Renal cortex interstitium (tissue), 11 donors: ENCODE results near the gene ELMOD3. TPM values are rescaled to one million over a fixed set of nuclear protein-coding genes. Genes with fewer than 3 reads are reported as not detected.
"Not testable (repeated sequence)": the region's sequence is repeated elsewhere in the genome, so short reads cannot be mapped to it uniquely, and the experiment has no call there.

Experiments
- DNase-seq, 11 donors: peaks; one replicate each; pipeline ENCODE4 v3.0.0-alpha.2; 2013; ENCODE audit warnings: low read depth in 9 of 11, low spot score in 4 of 11; ENCODE audit errors: extremely low read depth in 1 of 11
- polyA plus RNA-seq, 3 donors: library from polyadenylated mRNA; unstranded; fragments of 120-200 nt; gene quantifications; one replicate each; pipeline ENCODE4 v1.2.1, GENCODE V29; 2013; ENCODE audit not compliant: insufficient read length in 3 of 3

The ELMOD3 gene
- polyA plus RNA-seq, 3 donors: 22.9 to 37.1 (median 26.4) TPM

DNA sequence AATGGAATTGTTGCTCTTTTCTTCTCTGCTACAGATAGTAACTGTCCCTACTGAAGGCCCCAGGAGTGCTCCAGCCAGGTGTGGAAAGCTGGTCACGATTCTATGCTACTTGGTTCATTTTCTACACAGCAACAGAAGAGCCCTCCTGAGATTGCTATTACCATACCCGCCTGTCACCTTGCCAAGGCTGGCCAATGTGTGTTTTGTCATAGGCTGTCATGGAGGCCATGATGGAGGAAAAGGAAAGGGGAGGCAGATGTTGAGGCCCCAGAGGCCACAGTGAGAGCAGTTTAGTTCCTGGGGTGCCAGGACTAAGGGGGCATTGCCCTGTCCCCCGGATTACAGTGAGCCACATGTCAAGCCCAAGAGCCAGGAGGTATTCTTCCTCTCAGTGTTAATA is 952 bp downstream of the ELMOD3 start:
- DNase-seq: no peak

DNA sequence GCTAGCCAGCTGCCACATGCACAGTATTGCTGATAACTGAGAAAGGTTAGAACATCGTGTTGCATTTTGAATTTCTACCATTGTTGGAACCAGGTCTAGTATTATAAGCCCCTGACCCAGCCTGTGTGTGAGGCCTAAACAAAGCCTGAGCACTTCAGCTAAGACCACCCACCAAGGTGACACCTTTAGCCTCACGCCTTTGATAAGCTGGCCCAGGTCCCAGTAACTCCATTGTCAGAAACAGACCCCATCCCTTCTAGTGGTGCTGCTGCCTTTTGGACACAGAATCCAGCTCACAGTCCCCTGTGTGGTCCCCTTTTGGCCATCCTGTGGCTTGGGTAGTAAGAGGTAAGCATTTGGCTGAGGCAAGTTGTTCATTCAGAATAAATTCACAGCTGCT is 1.6 kb downstream of the ELMOD3 start:
- DNase-seq: no peak

DNA sequence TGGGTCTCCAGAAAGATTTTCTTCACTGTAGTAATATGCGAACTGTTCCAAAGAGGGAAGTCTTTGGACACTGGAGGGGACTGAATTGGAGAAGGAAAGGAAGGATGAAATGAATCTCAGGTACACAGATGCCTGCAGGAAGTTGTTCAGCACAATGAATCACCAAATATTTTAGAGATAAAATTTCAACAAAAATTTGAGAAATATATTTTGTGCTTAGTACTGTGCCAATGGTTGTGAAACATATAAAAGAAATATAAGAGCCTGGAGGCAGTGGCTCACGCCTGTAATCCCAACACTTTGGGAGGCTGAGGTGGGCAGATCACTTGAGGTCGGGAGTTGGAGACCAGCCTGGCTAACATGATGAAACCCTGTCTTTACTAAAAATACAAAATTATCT is 3.2 kb downstream of the ELMOD3 start:
- DNase-seq: no peak

DNA sequence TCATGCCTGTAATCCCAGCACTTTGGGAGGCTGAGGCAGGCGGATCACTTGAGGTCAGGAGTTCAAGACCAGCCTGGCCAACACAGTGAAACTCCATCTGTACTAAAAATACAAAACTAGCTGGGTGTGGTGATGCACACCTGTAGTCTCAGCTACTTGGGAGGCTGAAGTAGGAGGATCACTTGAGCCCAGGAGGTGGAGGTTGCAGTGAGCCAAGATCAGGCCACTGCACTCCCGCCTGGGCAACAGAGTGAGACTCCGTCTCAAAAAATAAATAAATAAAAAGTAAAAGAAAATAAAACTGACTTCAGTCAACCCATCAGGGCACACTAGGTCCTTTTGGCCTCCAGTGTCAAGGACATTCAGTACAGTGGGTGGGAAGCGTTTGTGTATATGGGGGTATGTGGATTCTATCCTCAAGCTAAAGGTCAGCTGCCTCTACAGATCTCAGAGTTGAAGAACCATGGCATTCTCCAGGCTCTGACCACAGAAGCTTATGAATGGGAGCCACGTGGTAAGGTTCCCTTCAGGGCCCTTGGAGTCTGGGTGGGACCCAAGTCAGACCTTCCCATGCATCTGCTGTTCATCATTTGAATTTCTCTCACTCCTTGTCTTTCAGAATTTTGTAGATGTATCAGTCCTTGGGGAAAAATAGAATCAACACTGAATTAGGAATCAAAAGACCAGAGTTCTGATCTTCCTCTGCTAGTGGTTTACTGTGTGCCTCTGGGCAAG is 8.3 kb downstream of the ELMOD3 start:
- not testable (repeated sequence) for DNase-seq

DNA sequence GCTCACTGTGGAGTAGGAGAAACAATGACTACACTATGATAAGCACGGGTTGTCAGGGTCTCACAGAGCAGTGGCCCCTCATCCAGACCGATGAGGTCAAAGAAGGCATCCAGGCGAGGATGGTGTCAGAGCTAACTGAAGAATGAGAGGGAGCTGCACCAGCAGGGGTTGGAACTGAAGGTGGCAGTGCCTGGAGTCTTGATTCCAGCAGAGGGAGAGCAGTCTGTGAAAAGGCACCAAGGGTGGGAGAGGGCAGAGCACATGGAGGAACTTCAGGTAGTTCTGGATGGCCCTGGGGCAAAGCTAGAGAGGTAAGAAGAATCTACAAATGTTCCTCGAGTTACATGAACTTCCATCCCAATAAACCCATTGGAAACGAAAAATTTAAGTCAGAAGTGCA is 12.6 kb downstream of the ELMOD3 start:
- DNase-seq: no peak

DNA sequence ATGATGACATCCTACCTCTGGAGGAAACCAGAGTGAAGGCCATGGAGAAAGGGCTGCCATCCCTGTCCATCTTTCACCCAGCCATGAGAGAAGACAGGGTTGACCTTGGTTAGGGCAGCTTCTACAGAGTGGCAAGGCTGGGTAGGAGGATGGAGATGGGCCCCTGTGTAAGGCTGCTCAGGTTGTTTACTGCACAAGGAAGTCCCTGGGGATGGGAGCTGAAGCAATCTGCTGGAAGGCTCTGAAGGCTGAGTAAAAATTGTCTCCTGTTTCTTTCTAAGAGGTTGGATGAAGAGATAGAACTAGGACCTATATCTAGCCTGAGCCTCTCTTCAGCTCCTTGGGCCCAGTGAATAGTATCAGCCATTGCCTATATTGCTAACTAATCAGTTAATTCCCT is 14.4 kb downstream of the ELMOD3 start:
- DNase-seq: no peak

DNA sequence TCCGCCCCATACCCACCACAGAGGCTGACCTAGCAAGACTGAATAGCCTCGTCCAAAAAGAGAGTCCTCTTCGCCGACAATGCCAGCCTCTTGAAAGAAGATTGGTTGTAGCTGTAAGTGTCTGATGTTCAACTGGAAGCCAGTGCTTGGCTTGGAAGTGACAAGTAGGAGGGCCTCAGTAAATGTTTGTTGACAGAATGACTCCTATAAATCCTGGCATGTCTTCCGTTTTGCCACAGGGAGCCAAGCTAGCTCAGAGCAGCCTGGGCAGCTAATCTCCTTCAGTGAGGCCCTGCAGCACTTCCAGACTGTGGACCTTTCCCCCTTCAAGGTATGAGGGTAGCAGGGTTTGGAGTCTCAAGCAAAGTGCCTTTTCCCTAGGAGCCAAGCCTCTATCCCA is 14.9 kb downstream of the ELMOD3 start:
- no peak for DNase-seq

DNA sequence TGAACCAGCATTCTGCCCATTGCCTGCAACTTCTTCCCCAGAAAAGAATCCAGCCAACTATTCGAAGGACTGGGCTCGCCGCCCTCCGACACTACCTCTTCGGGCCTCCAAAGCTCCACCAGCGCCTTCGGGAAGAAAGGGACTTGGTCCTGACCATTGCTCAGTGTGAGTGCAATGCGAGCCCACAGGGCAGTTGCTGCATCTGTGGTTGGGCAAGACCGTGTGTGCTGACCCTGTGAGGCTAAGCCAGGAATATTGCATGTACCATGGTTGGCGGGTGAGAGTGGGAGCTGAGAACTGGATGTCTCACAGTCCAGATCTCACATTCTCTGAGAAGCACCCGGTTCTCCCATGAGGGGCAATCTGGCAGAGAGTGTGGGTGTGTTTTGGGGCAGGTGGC is 16.5 kb downstream of the ELMOD3 start:
- no peak for DNase-seq

DNA sequence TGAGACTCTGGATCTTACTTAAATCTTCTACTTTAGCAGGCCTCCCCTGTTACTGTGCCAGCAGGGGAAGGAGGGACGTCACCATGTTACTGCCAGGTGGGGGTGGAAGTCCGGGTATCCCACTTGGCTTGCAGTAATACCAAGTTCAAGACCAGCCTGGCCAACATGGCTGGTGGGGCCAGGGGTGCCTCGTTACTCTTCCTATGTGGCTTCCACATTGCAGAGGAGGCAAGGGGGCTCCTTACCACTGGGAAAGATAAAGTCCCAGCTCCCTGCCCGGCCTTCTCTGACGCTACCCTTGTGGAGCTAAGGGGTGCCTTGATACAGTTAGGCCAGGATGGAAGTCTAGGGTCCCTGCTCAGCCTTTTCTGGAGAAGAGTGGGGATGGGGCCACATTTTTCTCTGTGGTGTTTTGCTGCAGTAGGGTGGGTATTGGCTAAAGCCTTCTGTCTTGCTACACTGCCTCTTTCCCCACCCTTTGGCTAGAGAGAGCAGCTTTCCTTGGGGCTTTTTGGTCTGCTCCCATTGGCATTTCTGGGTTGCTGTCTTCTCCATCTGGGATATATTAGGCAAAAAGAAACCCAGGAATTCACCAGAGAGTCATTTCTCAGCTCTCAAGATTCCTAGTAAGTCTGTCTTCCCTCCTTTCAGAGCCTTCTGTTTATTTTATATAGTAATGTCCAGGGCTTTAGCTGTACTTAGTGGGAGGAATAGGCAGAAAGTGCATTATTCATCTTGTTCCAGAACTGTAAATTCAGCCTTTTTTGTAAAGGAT is 21.9 kb downstream of the ELMOD3 start:
- no peak for DNase-seq

DNA sequence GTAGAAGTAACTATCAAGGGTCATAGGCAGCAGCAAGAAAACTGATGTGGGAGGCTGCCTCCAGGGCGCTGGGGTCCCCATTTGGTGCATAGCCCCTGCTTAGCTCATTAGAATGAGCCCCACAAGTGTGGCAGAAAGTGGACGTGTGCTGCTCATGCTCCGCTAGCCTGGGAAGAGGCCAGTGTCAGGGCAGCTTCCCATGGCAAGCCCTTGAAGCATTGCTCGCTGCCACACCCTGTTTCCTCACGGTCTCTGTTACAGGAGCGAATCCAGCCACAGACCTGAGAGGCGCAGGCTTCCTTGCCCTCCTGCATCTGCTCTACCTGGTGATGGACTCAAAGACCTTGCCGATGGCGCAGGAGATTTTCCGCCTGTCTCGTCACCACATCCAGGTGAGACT is 22.5 kb downstream of the ELMOD3 start:
- DNase-seq: no peak

DNA sequence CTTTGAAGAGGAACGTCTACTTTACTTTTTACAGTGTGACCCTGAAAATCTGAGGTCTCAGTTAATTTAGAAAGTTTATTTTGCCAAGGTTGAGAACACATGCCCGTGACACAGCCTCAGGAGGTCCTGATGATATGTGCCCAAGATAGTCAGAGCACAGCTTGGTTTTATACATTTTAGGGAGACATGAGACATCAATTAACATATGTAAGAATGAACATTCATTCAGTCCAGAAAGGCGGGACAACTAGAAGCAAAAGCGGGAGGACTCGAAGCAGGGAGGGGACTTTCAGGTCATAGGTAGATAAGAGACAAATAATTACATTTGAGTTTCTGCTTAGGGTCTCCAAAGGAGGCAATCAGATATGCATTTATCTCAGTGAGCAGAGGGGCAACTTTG is 23.7 kb downstream of the ELMOD3 start:
- no peak for DNase-seq

DNA sequence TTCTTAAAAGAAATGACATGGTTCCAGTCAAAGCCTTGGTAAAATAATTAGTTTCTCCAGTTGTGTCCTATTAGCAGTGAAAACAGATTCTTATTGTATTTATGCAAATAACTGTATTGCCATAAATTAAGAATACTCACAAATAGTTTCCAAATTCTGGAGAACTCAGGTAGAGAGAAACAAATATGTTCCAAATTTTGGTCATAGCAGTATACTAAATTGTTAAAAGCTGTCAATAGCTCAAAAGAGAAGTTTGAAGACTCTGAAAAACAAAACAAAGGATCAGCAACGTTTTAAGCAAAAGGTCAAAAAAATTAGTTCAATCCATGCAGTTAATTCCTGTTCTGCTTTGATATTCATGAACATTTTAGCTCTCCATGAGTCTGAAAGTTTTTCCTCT is 25.5 kb downstream of the ELMOD3 start:
- no peak for DNase-seq

DNA sequence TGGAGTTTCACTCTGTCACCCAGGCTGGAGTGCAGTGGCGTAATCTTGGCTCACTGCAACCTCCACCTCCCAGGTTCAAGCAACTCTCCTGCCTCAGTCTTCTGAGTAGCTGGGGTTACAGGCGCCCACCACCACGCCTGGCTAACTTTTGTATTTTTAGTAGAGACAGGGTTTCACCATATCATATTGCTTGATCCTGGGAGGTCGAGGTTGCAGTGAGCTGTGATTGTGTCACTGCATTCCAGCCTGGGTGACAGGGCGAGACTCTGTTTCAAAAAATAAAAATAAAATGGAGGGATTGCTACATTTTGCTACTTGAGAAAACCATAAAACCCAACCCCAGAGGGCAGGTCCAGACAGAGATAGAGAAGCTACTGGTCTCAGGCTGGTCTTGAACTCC is 28.6 kb downstream of the ELMOD3 start:
- DNase-seq: not testable (repeated sequence)

DNA sequence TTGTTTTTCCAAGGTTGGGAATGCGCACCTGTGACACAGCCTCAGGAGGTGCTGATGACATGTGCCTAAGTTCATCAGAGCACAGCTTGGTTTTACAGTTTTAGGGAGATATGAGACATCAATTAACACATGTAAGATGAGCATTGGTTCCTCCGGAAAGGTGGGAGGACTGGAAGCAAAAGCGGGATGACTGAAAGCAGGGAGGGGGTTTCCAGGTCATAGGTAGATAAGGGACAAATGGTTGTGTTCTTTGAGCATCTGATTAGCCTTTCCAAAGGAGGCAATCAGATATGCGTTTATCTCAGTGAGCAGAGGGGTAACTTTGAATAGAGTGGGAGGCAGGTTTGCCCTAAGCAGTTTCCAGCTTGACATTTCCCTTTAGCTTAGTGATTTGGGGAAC is 29.3 kb downstream of the ELMOD3 start:
- no peak for DNase-seq

DNA sequence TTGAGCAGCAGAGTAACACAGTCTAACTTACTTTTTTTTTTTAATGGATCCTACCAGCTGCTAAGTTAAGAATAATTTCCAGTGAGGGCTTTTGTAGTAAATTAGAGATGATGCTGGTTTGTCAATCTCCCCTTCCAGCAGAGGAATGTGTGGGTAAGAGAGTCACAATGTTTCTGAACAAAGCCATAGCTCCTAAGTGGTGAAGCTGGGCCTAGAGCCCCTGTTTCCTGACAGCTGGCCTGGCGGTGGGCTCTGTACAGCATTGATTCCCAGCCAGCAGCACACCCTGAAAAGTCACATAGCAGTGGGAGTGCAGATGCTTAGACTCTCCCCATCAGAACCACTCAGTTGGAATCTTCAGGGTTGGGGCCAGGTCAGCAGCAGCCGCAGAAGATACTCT is 31.2 kb downstream of the ELMOD3 start:
- DNase-seq: no peak

DNA sequence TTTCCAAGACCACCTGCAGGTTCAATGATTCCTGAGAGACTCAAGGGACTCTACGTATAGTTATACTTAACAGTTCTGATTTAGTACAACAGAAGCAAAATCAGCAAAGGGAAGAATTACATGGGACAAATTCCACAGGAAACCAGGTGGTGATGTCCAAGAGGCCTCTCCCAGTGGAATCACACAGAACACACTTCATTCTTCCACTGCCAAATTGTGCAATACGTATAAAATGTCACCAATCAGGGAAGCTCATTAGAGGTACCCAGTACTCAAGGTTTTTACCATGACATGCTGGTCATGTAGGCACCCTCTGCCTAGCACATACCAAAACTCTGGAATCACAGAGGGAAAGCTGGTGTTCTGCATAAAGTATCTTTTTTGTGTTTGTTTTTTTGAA is 33.2 kb downstream of the ELMOD3 start:
- DNase-seq: no peak

DNA sequence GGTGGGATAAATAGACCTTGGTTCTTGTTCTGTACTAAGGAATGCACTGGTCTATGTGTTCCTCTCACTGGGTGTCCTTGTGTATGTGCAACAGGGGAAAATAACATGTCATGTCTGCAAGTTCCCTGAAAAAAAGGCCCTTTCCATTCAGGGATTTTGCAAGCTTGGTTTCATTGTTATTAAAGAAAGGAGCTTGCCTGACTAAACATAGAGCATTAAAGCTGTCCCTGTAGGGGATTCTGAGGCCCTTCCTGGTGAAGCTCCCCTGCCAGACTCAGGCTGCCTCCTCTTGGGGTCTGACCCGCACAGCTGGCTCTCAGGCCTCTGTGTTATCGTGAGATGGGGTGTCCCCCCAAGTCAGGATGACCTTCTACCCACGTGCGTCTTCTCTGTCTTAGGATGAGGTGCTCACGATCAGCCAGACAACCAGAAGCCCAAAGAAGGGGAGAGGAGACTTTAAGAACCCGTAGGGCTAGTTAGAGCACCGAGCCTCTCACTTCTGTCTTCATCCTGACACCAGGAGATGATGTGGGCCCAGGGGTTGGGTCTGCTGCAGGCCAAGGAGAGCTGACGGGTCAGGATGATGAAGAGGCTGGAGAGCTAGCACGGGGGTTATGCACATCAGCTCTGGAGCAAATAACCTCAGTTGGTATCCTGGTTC is 34.4 kb downstream of the ELMOD3 start:
- no peak for DNase-seq

DNA sequence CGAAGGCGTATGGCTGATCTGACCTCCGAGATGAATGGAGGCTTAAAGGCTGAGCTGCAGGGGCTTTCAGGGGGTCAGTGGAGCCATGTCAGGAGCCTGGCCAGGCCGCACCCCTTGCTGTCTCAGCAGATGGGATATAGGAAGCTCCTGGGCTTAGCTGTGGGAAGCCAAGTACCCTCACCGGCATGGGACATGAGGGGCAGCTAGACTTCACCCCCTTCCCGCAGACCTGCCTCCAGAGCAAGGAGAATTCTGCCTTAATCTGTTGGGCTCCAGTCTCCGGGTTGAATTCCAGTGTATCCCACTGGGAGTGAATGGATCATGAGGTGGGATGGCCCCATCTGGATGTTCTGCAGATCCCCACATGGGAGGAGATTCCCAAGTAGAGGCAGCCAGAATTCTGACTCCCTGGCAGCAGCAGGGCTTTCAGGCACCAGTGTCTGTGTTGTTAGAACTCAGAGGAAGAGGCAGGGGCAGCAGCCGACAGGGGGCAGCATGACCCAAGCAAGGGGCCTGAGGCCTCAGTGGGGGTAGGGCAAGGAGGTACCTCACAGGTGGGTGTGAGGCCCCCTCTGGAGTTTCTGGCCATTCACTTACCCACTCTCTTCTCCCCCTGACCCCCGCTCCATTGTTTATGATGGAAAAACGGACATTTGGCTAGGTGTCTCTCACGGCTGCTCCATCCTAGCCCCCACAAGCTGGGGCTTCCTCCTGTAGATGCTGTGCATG is 36.5 kb downstream of the ELMOD3 start:
- DNase-seq: no peak

DNA sequence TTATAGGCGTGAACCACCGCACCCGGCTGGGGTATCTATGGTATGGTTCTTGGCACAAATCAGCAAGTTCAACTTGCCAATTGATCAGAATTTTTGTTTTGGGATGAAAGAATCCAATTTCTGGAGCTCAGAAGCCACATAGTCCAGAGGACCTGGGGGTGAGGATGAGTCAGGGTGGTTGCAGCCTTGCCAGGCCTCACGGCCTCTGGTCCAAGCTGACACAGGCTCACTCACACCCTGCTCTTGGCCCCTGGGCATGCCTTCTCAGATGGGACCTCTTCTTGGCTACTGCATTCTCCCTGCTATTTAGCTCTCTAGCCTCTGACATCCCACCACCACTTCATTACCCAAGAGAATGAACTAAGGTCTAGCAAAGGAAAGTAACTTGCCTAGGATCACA is 39.3 kb downstream of the ELMOD3 start:
- DNase-seq: no peak

DNA sequence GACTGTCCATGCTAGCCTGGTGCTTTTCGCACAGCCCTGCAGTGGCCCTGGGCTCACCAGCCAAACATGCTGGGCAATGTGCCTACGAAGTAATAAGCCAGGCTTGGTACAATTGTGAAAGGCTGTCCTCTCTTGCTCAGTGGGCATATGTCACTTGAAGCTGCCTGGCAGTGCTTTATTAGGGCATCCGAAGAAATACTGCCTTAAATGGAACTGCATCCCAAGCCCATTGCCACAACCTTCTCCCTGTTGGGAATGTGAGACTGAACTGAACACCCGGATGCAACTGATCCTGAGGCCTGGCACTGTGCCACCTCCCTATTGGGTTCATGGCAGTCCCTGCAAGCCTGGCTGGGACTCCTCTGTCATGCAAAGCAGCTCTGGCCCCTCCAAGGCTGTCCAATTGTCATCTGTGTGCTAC is 39.7 kb downstream of the ELMOD3 start:
- DNase-seq: no peak
